GM19372 (cell line): ENCODE results near the gene RNF141.

Experiments
- ATAC-seq: cut with Tn5 transposase; IDR thresholded peaks from one replicate; pipeline ENCODE4 v1.9.1; 2021; ENCODE audit warnings: mild to moderate bottlenecking, low read depth, moderate library complexity; ENCODE audit not compliant: unreplicated experiment

RNF141 gene

GRCh38 chr11:10526974-10527918 is 13.7 kb downstream of the RNF141 start:
- no peak for ATAC-seq

DNA sequence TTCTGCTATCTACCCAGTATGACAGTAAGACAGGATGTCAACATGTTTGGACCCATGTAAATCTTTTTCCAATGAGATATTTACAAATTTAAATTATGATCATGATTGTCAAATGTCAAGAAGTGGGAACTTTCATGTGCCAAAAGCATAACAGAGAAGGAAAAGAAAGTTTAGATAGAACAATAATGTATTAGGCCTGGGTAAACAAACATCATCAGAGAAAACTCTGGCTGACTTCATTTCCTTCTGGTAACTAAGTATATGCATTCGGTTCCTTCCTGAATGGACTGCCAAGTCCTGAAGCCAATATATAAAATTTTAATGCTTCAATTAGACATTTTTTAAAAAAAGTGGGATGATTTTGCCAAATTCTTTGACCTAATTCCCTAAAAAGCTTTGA is 16.5 kb downstream of the RNF141 start:
- no peak for ATAC-seq

GRCh38 chr11:10522921-10523320 is 18.1 kb downstream of the RNF141 start:
- ATAC-seq, result no peak

GRCh38 chr11:10522276-10522675 is 18.7 kb downstream of the RNF141 start:
- no peak for ATAC-seq

- ATAC-seq, result no peak
Measured at GRCh38 chr11:10520562-10520961, 20.4 kb downstream of the RNF141 start.

DNA sequence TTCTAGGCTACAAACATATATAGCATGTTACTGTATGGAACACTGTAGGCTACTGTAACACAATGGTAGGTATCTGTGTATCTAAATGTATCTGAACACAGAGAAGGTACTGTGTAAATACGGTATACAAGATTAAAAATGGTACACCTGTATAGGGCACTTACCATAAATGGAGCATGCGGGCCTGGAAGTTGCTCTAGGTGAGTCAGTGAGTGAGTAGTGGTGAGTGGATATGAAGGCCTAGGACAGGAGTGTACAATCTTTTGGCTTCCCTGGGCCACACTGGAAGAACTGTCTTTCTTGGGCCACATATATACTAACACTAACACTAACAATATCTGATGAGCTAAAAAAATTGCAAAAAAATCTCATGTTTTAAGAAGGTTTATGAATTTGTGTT is 21.4 kb downstream of the RNF141 start:
- no peak for ATAC-seq

- ATAC-seq, result no peak
Measured at GRCh38 chr11:10518891-10519290, 22.1 kb downstream of the RNF141 start.

DNA sequence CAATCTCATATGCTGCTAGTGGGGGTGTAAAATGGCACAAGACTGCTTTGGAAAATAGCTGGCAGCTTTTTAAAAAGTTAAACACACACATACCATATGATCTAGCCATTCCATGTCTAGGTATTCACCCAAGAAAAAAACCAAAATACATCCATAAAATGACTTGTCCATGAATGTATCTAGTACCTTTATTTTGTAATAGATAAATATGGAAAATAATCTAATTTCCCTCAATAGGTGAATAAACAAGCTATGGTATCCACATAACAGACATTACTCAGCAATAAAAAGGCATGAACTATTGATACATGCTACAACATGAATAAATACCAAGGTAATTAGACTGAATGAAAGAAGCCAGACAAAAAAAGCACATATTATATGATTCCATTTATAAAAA is 22.9 kb downstream of the RNF141 start:
- no peak for ATAC-seq

DNA sequence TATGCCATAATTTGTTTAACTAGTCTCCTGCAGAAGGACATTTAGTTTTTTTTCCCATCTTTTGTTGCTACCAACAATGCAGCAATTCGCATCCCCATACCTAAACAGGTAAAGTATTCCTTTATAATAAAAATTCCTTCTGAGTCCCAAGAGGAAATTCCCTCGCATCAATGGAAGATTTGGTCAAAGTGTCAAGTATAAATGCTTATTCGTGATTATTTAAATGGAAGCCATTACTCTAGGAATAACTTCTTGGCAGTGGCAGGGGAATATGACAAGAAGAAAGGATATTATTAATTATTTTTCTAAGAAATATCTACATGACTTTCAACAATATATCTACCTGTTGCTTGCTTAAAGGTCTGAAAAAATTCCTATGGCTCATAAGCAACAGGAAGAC is 25.6 kb downstream of the RNF141 start:
- ATAC-seq, result no peak

DNA sequence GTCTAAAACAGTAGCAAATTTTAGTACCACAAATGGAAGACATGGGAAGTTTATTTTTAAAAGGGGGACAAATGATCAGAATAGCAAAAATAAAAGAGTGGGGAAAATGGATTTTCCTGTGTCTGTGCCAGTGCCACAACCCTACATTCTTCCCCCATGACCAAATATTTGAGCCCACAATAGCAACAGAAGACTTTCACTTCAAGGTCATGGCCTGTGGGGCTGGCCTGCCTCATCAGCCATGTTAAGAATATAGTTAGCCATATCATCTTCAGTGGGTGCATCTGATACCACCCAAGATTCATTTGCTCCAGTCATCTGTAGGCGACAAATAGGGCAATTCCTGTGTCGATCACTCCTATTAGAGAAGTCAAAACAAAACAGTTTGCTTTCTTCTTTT is 26.3 kb downstream of the RNF141 start:
- ATAC-seq, result no peak

DNA sequence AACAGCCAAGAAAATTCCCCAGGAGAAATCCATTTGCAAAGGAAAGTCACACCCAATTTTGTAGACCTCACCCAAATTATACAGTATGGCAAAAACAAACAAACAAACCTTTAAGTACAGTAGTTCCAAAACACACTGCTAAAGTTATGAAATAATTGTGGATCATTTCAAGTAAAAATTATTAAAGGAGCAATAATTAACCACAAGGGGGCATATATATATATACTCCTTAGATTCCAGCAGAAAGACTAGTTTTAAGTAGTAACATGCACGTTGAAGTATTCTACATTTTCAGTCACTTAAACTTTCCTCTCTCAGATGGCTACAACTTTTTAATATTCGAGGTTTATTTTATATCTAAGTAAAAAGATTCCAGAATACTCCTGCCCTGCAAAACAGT is 26.8 kb downstream of the RNF141 start:
- ATAC-seq, result no peak

GRCh38 chr11:10511181-10511621 is 29.8 kb downstream of the RNF141 start:
- no peak for ATAC-seq

- ATAC-seq, result no peak
Measured at GRCh38 chr11:10506008-10506370, 35.0 kb downstream of the RNF141 start.

DNA sequence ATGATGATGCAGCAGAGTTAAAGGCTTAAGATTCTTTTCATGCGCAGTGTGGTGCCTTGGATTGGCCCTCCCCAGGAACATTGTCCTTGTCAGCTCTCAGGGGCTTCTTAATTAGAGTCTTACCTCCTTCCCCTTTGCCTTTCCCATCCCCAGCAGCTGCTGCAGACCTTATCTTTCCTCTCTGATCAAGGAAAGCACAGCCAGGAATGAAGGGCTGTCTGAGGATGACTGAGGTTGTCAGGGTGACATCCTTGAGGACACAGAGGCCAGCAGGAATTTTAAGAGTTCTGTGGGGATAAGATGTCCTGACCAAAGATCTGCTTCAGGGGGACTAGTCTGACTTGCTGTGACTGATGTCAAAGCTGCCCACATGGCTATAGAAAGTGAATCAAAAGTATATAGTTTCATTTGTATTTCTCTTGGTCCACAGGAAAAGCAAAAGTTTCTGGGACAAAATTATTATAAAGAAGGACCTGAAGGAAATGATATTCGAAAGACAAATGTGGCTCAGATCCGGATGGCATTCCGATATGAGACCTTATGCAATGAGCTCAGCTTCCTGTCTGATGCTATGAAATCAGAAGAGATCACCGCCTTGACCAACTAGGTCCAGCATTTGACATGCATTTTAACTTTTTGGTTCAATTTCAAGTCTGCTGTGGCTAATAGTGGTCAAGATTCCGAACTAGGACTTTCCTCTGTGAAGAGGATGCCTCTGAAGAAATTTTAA is 35.5 kb downstream of the RNF141 start:
- ATAC-seq, result no peak

GRCh38 chr11:10504490-10504889 is 36.5 kb downstream of the RNF141 start:
- ATAC-seq, result no peak

DNA sequence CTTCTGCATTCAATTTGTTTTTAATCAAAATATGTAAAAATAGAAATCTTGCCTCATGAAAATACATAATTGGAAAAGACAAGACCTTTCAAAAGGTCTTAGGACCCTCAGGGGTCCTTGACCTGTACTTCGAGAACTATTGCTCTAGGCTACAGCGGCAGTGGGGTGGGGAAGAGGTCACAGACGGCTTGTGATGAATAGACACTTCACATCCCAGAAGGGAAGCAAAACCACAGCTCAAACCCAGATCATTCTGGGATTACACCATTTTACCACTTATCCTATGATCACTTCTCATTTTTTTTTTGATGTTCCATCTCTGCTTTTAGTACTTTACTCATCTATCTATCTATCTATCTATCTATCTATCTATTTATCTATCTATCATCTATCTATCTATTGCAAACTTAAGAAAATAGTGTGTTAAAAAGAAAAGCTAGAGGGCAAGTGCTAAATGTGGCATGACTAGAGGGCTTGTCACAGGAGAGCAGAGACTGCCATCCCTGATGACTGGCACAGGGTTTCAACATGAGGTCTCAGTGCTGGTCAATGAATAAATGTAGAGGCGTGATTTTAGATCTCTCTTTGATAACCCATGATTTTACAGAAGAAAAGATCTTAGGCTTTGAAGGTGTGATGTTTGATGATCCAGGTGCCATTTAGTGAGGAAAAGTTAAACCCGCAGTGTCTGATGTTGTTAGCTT is 37.1 kb downstream of the RNF141 start:
- no peak for ATAC-seq

GRCh38 chr11:10503221-10503620 is 37.8 kb downstream of the RNF141 start:
- no peak for ATAC-seq

DNA sequence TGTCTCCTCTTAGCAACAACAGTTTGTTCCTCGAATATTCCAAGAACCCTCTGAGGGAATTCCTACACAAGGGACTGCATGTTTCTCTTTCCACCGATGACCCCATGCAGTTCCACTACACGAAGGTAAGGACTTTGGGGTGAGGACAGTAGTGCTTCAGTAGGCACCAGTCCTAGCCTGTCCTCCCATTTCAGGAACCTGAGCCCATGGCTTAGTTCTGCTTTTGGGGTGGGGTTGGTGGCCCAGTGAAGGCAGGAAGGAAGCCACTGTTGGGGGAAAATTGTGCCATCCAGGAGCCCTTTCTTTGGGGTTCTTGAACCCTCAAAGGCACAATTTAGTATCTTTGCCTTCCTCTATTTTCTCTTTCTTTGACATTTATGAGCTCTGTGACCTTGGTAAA is 38.2 kb downstream of the RNF141 start:
- ATAC-seq, result no peak

- no peak for ATAC-seq
Measured at GRCh38 chr11:10502065-10502680, 38.8 kb downstream of the RNF141 start.

DNA sequence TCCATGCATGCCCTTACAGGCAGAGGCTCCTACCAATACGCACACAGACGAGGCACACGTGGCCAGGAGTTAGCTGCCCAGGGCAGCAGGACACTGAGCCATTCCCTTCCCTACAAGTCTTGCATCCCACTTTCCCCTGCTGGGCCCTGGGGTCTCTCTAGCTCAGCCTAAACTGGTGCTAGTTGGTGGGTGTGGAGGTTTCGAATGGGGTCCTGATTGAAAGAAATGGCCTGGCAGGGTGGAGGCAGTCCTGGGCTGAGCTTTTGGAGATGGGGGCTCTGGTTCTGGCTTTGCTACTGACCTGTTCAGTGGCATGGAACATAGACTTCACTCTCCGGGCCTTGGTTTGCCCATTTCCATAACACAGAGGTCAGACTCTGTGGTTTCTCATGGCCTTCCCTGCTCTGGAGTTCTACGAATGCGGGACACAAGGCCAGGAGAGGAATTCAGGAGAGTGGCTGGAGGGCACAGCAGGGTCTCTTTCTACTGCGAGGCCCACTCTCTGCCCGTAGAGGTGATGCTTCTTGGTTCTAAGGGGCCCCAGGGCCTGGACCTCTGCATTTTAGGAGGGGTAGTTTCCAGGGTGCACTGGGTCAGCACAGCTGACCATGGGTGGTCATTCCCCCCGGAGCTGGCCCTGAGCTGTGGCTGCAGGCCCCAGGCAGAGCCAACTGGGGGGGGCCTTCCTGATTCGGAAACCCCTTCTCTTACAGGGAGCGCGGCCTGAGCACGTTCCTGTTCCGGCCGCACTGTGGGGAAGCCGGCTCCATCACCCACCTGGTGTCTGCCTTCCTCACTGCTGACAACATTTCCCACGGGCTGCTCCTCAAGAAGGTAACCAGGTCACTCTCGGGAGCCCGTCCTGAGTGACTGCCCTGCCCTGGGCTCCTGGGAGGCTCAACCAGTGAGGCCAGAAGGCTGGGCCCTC is 40.0 kb downstream of the RNF141 start:
- ATAC-seq, result no peak
